Measurements from ENCODE around the gene PXDC1.

- TF ChIP-seq MAX (IDR thresholded peaks at IDR 0.05; ENCODE audit: low read depth, low read length) (no peak), CTCF (IDR thresholded peaks at IDR 0.05; ENCODE audit: low read depth, low read length) (peak; percentile 77), POLR2A (IDR thresholded peaks at IDR 0.05; ENCODE audit: extremely low read depth, insufficient read length) (no peak)
Measured at GRCh38 chr6:3732345-3733141, 19.0 kb downstream of the PXDC1 start.

Data from NB4 (cell line).